ENCODE data around the gene CCL13.
"Not testable (repeated sequence)": the region's sequence is repeated elsewhere in the genome, so short reads cannot be mapped to it uniquely, and the experiment has no call there.

The CCL13 gene

DNA sequence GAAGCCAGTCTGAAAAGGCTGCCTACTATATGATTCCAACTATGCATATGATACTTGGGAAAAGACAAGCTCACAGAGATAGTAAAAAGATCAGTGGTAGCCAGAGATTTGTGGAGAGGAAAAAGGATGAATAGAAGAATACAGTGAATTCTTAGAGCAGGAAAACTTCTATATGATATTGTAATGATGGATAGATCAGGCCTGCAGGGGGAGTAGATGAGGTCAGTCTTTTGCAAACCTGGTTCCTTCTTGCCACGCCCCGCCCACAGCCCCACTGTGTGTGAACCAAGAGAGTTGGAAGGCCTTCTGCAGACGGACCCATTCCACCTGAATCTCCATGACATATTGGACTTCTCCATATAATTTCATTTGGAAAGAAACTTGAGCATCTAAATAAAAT is 37.8 kb upstream of the CCL13 start:
- TF ChIP-seq, protein P1, sequence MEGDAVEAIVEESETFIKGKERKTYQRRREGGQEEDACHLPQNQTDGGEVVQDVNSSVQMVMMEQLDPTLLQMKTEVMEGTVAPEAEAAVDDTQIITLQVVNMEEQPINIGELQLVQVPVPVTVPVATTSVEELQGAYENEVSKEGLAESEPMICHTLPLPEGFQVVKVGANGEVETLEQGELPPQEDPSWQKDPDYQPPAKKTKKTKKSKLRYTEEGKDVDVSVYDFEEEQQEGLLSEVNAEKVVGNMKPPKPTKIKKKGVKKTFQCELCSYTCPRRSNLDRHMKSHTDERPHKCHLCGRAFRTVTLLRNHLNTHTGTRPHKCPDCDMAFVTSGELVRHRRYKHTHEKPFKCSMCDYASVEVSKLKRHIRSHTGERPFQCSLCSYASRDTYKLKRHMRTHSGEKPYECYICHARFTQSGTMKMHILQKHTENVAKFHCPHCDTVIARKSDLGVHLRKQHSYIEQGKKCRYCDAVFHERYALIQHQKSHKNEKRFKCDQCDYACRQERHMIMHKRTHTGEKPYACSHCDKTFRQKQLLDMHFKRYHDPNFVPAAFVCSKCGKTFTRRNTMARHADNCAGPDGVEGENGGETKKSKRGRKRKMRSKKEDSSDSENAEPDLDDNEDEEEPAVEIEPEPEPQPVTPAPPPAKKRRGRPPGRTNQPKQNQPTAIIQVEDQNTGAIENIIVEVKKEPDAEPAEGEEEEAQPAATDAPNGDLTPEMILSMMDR (IDR thresholded peaks at IDR 0.05; ENCODE audit: low read depth, low read length): no peak
- DNase-seq (ENCODE audit: extremely low read depth, low read depth): no peak

DNA sequence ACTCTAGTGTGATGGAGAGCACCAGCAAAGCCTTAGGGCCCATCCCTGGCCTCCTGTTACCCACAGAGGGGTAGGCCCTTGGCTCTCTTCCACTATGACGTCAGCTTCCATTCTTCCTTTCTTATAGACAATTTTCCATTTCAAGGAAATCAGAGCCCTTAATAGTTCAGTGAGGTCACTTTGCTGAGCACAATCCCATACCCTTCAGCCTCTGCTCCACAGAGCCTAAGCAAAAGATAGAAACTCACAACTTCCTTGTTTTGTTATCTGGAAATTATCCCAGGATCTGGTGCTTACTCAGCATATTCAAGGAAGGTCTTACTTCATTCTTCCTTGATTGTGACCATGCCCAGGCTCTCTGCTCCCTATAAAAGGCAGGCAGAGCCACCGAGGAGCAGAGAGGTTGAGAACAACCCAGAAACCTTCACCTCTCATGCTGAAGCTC is 37.2 kb upstream of the CCL13 start, which contains the start of gene CCL8:
CCL8 (plus strand) TSS at position 397 of the 445 bp plus-strand sequence. CDS start 67 bp downstream, outside the sequence.
- DNase-seq (ENCODE audit: extremely low read depth, low read depth): no peak
- TF ChIP-seq, protein P1 (IDR thresholded peaks at IDR 0.05; ENCODE audit: low read depth, low read length): no peak

DNA sequence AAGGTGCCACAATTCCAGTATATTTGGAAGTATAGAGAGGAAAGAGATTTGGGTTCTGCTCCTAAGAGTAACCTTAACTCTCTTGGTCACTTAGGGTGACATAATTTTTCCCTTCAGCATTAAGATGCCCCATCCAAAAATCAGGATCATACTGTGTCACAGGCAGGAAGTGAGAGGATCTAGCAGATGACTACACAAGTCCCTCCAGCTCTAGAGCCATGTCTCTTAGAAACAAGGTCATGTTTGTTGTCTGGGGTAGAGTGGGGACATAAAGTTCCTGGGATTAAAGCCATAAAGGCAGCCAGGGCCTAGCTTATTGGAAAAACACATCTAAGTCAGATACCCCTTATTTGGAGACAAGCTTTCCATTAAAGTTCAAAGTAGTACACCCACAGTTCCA is 34.3 kb upstream of the CCL13 start:
- TF ChIP-seq, protein P1 (IDR thresholded peaks at IDR 0.05; ENCODE audit: low read depth, low read length): no peak
- DNase-seq (ENCODE audit: extremely low read depth, low read depth): no peak

DNA sequence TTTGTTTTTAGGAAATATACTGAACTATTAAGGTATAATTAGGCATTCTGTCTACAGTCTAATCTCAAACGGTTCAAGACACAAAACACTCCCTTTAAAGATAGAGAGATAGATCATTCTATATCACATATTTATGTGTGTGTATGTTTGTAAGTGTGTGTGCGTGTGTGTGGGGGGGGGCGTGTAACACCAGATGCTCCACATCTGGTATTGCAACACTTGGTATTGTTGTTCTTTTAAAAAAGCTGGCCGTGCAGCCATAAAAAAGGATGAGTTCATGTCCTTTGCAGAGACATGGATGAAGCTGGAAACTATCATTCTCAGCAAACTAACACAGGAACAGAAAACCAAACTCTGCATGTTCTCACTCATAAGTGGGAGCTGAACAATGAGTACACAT is 28.7 kb upstream of the CCL13 start:
- DNase-seq (ENCODE audit: extremely low read depth, low read depth): not testable (repeated sequence)

DNA sequence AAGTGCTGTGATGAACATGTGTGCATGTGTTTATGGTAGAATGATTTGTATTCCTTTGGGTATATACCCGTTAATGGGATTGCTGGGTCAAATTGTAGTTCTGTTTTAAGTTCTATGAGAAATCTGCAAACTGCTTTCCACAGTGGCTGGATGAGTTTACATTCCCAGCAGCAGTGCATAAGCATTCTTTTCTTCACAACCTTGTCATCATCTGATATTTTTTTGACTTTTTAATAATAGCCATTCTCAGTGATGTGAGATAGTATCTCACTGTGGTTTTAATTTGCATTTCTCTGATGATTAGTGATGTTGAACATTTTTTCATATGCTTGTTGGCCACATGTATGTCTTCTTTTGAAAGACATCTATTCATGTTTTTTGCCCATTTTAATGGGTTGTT is 18.6 kb upstream of the CCL13 start:
- TF ChIP-seq, protein P1 (IDR thresholded peaks at IDR 0.05; ENCODE audit: low read depth, low read length): no peak
- DNase-seq (ENCODE audit: extremely low read depth, low read depth): no peak

DNA sequence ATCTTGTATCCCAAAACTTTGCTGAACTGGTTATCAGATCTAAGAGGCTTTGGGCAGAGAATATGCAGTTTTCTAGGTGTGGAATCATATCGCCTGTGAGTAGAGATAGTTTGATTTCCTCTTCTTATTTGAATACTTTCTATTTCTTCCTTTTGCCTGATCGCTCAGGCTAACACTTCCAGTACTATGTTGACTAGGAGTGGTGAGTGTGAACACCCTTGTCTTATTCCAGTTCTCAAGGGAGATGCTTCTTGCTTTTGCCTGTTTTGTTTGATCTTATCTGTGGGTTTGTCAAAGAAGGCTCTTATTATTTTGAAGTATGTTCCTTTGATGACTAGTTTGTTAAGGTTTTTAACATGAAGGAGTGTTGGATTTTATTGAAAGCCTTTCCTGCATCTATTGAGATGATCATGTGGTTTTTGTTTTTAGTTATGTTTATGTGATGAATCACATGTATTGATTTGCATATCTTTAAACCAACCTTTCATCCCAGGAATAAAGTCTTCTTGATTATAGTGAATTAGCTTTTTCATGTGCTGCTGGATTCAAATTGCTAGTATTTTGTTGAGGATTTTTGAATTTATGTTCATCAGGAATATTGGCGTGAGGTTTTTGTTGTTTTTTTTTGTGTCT is 17.0 kb upstream of the CCL13 start:
- DNase-seq (ENCODE audit: extremely low read depth, low read depth): no peak
- TF ChIP-seq, protein P1 (IDR thresholded peaks at IDR 0.05; ENCODE audit: low read depth, low read length): no peak

DNA sequence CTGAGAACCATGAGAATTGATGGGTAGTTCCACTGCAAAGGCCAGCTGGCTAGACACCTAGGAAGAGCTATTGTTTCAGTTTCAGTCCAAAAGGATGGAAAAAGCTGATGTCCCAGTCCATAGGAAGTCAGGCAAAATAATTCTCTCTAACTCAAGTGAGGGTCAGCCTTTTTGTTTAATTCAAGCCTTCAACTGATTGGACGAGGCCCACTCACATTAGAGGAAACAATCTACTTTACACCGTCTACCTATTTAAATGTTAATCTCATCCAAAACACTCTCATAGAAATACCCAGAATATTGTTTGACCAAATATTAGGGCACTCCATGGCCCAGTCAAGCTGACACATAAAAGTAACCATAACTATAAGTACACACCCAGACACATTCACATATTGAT is 14.4 kb upstream of the CCL13 start:
- DNase-seq (ENCODE audit: extremely low read depth, low read depth): no peak
- TF ChIP-seq, protein P1 (IDR thresholded peaks at IDR 0.05; ENCODE audit: low read depth, low read length): no peak

DNA sequence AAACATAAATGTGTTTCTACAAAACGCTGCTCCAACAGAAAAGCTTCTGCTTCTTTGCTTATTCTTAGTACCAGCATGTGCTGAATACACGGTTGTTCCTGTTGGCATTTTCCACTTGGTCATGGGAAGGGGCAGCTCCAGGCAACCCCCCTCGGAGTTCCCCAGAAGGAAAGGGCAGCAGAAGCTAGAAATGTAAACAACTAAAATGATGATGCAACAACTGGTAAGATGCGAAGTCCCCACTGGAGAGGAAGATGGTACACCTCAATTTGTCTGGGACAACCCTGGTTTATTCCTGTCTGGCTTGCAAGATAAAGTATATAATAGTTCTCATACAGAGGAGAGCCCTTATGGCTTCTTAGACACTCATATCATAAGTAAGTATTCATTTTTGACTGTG is 9.2 kb upstream of the CCL13 start:
- TF ChIP-seq, protein P1 (IDR thresholded peaks at IDR 0.05; ENCODE audit: low read depth, low read length): no peak
- no peak for DNase-seq (ENCODE audit: extremely low read depth, low read depth)
